Measurements from ENCODE around the gene APRT.

- TF ChIP-seq CTCF (IDR thresholded peaks at IDR 0.05 in 4 of 5, conservative IDR thresholded peaks at IDR 0.05 in 1 of 5) (no peak), POLR2A (IDR thresholded peaks at IDR 0.05) (no peak)
Observed at GRCh38 chr16:88775825-88776224, 35.9 kb downstream of the APRT start.
